Measurements from ENCODE around the gene CNKSR3. TPM values are rescaled to one million over a fixed set of nuclear protein-coding genes. Genes with fewer than 3 reads are reported as not detected.

The CNKSR3 gene
- total RNA-seq, 1 donor from 2014 or later, result 11.8 TPM

DNA sequence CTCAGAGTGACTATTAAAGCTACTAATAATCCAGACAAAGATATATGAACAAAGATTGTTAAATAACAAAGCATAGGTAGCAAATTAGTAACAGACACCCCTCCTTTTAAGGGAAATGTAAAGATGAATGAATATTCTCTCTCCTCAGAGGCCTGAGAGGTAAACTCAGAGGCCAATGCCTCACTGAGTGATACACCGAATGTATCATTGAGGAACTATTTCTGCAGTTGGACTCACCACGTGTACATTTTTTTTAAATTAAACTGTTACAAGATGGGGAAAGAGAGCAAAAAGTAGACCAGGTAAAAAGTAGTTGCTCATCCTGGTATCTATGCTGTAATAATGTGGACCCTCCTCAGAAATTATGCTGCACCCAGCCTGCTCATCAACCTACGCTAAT lies 81.6 kb downstream of the CNKSR3 start:
- H3K9me3 ChIP-seq, result no peaks in the 10 kb centered on the region
- no peak for TF ChIP-seq CTCF (IDR thresholded peaks at IDR 0.05)
- no peak overlapping the region for H3K27ac ChIP-seq
- no peaks in the 10 kb centered on the region for H3K4me1 ChIP-seq
- no peaks in the 10 kb centered on the region for H3K36me3 ChIP-seq
- no peaks in the 10 kb centered on the region for H3K27me3 ChIP-seq
- DNase-seq, result no peak
- no peak for ATAC-seq
- intact Hi-C loops (cut with DNase I), result no loop called here
- no peak overlapping the region for H3K4me3 ChIP-seq

GRCh38 chr6:154427446-154427845 lies 83.0 kb downstream of the CNKSR3 start:
- no peak overlapping the region for H3K27ac ChIP-seq
- no peak for ATAC-seq

GRCh38 chr6:154426997-154427396 lies 83.5 kb downstream of the CNKSR3 start:
- H3K27ac ChIP-seq, result no peak overlapping the region
- H3K27me3 ChIP-seq, result no peaks in the 10 kb centered on the region
- H3K9me3 ChIP-seq, result no peaks in the 10 kb centered on the region
- no peak for ATAC-seq
- no peaks in the 10 kb centered on the region for H3K4me1 ChIP-seq
- no peak for DNase-seq
- intact Hi-C loops (cut with DNase I), result no loop called here
- no peaks in the 10 kb centered on the region for H3K36me3 ChIP-seq
- no peak overlapping the region for H3K4me3 ChIP-seq
- no peak for TF ChIP-seq CTCF (IDR thresholded peaks at IDR 0.05)

More at GRCh38 chr6:154427446-154427845, 83.0 kb downstream of the CNKSR3 start:
- Histone ChIP-seq H3K4me1 (no peaks in the 10 kb centered on the region), H3K4me3 (no peak overlapping the region), H3K27me3 (no peaks in the 10 kb centered on the region), H3K36me3 (no peaks in the 10 kb centered on the region), H3K9me3 (no peaks in the 10 kb centered on the region)
- TF ChIP-seq CTCF (IDR thresholded peaks at IDR 0.05), result no peak
- intact Hi-C loops (cut with DNase I), result no loop called here
- no peak for DNase-seq

DNA sequence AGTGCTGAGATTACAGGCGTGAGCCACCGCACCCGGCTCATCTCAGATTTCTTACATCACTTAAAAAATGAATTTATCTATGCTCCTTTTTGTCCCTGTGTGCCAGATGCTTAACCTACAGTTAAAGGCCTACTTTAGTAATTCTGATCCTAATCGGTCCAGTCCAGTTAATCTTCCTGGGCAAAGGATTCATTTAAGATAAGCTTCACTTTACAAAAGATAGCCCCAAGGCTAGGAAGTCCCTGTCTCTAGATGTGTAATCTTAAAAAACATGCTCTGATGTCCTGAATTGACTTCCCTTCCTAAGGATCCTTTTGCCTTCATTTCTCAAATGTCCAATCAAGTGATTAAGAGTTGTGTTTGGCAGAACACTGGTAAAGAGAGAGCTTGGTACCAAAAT lies 85.5 kb downstream of the CNKSR3 start:
- intact Hi-C loops (cut with DNase I), result no loop called here
- TF ChIP-seq CTCF (IDR thresholded peaks at IDR 0.05), result no peak
- Histone ChIP-seq H3K36me3 (peaks cover 7% of the 10 kb centered on the region), H3K4me3 (no peak overlapping the region), H3K27me3 (no peaks in the 10 kb centered on the region), H3K4me1 (no peaks in the 10 kb centered on the region), H3K9me3 (no peaks in the 10 kb centered on the region), H3K27ac (no peak overlapping the region)
- no peak for ATAC-seq
- no peak for DNase-seq

GRCh38 chr6:154414021-154414813 lies 96.3 kb downstream of the CNKSR3 start:
- H3K4me1 ChIP-seq, result peaks cover 20% of the 10 kb centered on the region
- H3K27me3 ChIP-seq, result no peaks in the 10 kb centered on the region
- ATAC-seq (peak; percentile 70), DNase-seq (no peak)
- no peak overlapping the region for H3K27ac ChIP-seq
- no peak for TF ChIP-seq CTCF (IDR thresholded peaks at IDR 0.05)
- no peak overlapping the region for H3K4me3 ChIP-seq
- no peaks in the 10 kb centered on the region for H3K9me3 ChIP-seq
- H3K36me3 ChIP-seq, result no peaks in the 10 kb centered on the region
- intact Hi-C loops (cut with DNase I), result no loop called here
